AG04449 (cell line): ENCODE measurements around the gene DSC2.

Experiments
- CTCF ChIA-PET: fragments of 350-600 bp; formaldehyde crosslinking; extraction: SDS; loops from one replicate; lab custom pipeline; 2021; ENCODE audit warnings: antibody characterized with exemption; lab: Yijun Ruan, JAX
- POLR2A ChIA-PET: fragments of 400-600, 350-600 bp; formaldehyde crosslinking; extraction: SDS; loops from one replicate; lab custom pipeline; 2020; ENCODE audit warnings: antibody characterized with exemption, inconsistent platforms; lab: Yijun Ruan, JAX
- DNase-seq: peaks from one replicate; pipeline ENCODE4 v3.0.0-alpha.2; 2010; ENCODE audit warnings: low read depth, low spot score
- H3K4me3 ChIP-seq: 2 replicates; pipeline ENCODE4 v1.5.1; 2011; ENCODE audit warnings: low read depth, mild to moderate bottlenecking, control low read depth, low read length
- TF ChIP-seq, protein P1 (sequence below): IDR thresholded peaks from one replicate; pipeline ENCODE4 v1.5.1; 2011; ENCODE audit warnings: mild to moderate bottlenecking, moderate library complexity, low read length, control low read depth, inconsistent platforms; ENCODE audit not compliant: insufficient read depth; ENCODE audit errors: missing control alignments

The DSC2 gene

DNA sequence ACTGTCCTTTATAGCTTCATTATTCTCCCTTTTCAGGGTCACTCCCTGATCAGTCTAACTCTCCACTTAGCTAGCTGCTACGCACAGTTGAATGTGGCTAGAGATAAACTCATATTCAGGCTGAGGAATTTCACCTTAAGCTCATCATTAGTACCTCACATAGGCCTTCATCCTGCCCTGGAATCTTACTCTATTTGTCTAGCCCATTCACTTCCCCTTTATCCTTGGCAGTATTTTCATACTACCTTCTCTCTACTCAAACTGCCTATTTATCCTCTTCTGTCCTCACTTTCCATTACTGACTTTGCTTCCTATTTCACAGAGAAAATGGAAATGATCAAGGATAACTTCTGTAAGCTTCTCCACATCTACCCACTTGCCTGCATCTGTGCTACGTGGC lies 10.6 kb upstream of the DSC2 start:
- POLR2A ChIA-PET, result no interaction called here
- DNase-seq, result no peak
- no peak overlapping the region for H3K4me3 ChIP-seq
- CTCF ChIA-PET, result no interaction called here
- TF ChIP-seq, protein P1, sequence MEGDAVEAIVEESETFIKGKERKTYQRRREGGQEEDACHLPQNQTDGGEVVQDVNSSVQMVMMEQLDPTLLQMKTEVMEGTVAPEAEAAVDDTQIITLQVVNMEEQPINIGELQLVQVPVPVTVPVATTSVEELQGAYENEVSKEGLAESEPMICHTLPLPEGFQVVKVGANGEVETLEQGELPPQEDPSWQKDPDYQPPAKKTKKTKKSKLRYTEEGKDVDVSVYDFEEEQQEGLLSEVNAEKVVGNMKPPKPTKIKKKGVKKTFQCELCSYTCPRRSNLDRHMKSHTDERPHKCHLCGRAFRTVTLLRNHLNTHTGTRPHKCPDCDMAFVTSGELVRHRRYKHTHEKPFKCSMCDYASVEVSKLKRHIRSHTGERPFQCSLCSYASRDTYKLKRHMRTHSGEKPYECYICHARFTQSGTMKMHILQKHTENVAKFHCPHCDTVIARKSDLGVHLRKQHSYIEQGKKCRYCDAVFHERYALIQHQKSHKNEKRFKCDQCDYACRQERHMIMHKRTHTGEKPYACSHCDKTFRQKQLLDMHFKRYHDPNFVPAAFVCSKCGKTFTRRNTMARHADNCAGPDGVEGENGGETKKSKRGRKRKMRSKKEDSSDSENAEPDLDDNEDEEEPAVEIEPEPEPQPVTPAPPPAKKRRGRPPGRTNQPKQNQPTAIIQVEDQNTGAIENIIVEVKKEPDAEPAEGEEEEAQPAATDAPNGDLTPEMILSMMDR, result no peak

DNA sequence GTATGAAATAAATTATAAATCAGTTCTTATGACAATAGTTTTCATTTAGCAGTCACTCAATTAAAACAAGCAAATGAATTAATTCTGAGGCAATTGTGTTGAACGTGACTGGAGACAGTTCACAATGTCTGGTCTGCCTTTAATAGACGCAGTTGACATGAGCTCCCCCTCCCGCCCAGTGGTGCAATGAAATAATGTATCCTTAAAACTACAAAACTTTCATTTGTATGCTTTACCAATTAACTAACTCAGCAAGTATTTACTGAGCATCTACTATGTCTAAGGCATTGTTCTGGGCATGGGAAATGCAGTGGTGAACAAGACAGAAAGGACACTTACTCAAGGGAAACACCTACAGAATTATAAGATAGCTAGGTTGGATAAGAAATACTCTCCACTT lies 3.5 kb upstream of the DSC2 start:
- ChIA-PET CTCF (no interaction called here), POLR2A (no interaction called here)
- no peak for DNase-seq
- TF ChIP-seq, protein P1, result no peak
- H3K4me3 ChIP-seq, result no peak overlapping the region

DNA sequence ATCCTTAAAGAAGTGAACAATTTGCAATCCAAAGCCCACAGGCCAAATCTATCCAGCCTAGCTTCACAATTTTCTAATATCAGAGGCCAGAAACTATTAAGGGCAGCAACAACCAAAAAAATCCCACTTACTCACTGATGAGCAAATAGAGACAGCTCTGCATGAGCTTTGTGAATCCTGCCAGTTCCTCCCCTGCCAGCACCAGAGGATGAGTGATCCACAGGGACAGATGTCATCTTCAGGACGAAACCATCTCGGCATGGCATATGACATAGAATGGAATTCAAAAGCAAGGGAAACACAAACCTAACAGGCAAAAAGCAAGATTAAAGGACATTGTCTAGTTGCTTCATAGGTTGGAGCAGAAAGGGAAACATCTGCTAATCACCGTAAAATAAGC lies 2.2 kb upstream of the DSC2 start:
- no peak overlapping the region for H3K4me3 ChIP-seq
- ChIA-PET POLR2A (no interaction called here), CTCF (no interaction called here)
- TF ChIP-seq, protein P1, result no peak
- DNase-seq, result no peak

DNA sequence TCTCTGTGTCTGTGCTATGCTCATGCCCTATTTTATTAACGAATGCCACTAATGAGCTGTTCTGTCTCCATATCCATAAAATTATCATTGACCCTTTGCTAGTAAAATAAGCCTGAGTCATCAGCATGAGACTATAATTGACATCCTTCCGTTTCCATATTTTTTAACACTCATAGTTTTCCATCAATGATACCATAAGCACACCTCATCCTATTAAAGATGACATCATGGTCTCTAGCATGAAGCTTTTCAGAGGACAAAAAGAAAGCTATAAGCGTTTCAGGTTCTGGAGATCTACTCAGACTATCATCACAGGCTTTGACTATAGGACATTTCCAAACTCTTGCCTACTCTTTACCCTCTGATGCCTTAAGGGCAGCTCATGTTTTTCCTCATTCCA lies 1.2 kb upstream of the DSC2 start:
- POLR2A ChIA-PET, result no interaction called here
- no peak overlapping the region for H3K4me3 ChIP-seq
- no peak for DNase-seq
- TF ChIP-seq, protein P1, result no peak
- CTCF ChIA-PET, result no interaction called here

DNA sequence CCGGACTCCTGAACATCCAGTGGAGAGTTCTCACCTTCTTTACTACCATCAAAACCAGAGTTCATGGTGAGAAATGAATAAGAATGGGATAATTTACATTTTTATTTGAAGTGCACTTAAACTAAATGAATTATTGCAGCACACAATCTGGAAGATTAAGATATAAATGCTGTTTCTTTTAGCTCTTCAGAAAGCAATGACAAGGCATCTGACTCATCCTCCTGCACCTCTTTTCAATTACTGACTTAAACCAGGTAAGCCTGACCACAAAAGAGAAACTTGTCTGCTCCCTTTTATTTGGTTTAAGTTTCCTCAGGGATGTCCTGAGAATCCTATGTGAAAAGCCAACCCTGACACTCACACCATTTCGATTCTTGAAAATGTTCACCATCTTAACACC lies 720 bp upstream of the DSC2 start:
- CTCF ChIA-PET, result no interaction called here
- no peak overlapping the region for H3K4me3 ChIP-seq

DNA sequence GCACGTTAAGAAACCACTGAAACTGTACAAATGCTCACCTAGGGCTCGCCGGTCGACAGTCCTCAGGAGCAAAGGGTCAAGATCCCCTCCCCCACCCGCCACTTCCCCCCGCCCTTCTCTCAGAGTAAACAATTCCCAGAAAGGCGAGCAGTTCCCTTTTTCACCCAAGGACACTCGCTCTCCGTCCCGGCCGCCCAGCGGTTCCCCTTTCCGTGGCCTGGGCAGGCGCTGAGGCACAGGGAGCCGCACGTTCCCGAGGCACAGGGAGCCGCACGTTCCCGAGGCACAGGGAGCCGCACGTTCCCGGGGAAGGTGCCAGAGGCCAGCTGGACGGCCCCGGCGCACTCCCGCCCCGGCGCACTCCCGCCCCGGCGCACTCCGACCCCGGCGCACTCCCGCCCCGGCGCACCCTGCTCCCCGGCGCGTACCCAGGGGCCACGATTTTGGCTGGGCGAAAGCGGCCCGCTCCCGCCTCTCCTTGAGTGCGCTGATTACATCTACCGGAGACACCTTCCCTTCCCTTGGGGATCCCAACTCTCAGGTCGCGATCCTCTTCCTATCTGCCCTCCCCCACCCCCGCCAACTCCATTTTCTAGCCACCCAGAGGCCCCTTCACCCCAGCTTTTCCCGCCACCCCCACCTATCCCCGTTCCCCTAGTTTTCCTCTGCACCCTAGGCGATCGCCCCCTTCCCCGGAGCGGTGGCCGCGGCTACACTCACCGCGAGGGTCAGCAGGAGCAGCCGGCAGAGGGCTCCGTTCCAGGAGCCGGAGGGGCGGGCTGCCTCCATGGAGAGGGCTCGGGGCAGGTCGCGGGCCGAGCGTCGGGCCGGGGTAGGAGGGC lies 817 bp downstream of the DSC2 start:
- DNase-seq, result no peak
- TF ChIP-seq, protein P1, result no peak
- H3K4me3 ChIP-seq, result no peak overlapping the region
- POLR2A ChIA-PET, result no interaction called here
- CTCF ChIA-PET, result no interaction called here

More for the DNA sequence above, 720 bp upstream of the DSC2 start:
- POLR2A ChIA-PET, result no interaction called here
- DNase-seq, result no peak
- TF ChIP-seq, protein P1, result no peak
